Natural killer cell treated with Interleukin-12 subunit alpha and Interleukin-12 subunit beta and Interleukin-15 and Interleukin-18, amount 100 ng/mL, for 72 hours (primary cell): ENCODE data around the gene TBC1D14. TPM values are rescaled to one million over a fixed set of nuclear protein-coding genes. Genes with fewer than 3 reads are reported as not detected.
A peak's percentile ranks its signal among the peaks of the same experiment; 100 is the strongest.

Source experiments
- ATAC-seq, 2 donors: fragments of 150-1000 bp; cut with Tn5 transposase in 1 of 2; sonication (Bioruptor Pico), chemical (Tn5 transposase) in 1 of 2; 2 replicates each; pipeline ENCODE4 v1.10.0; 2021
- DNase-seq: peaks from one replicate; pipeline ENCODE4 v3.0.0; 2022; ENCODE audit warnings: low spot score
- H3K27ac Mint-ChIP-seq, 2 donors: 1 replicate in 1 of 2; 2 replicates in 1 of 2; pipeline ENCODE4 v1.8.0; 2022; ENCODE audit warnings: mixed read lengths in 2 of 2, mild to moderate bottlenecking in 1 of 2, moderate library complexity in 1 of 2
- H3K27me3 Mint-ChIP-seq, 2 donors: 1 replicate in 1 of 2; 2 replicates in 1 of 2; pipeline ENCODE4 v1.8.0; 2022; ENCODE audit warnings: mixed read lengths in 2 of 2
- H3K36me3 Mint-ChIP-seq: one replicate; pipeline ENCODE4 v1.8.0; 2022; ENCODE audit warnings: mixed read lengths
- H3K4me1 Mint-ChIP-seq, 2 donors: 1 replicate in 1 of 2; 2 replicates in 1 of 2; pipeline ENCODE4 v1.8.0; 2022; ENCODE audit warnings: low read depth in 2 of 2, mixed read lengths in 2 of 2, mild to moderate bottlenecking in 1 of 2
- H3K4me3 Mint-ChIP-seq: one replicate; pipeline ENCODE4 v1.8.0; 2022; ENCODE audit warnings: mixed read lengths
- H3K9me3 Mint-ChIP-seq: 2 replicates; pipeline ENCODE4 v1.8.0; 2022; ENCODE audit warnings: mixed read lengths
- total RNA-seq, 2 donors: library from RNA; stranded (reverse); gene quantifications; one replicate each; pipeline ENCODE4 v1.2.3, GENCODE V29; 2022

Gene TBC1D14
- total RNA-seq, 2 donors from 2014 or later = 37.3 to 56.9 TPM

- no peaks in the 10 kb centered on the region for H3K27me3 Mint-ChIP-seq
- no peak overlapping the region for H3K4me3 Mint-ChIP-seq
- no peak overlapping the region for H3K27ac Mint-ChIP-seq
- peaks cover 0 to 2% of the 10 kb centered on the region in 2 donors for H3K4me1 Mint-ChIP-seq
- H3K9me3 Mint-ChIP-seq = no peaks in the 10 kb centered on the region
- peaks cover 6% of the 10 kb centered on the region for H3K36me3 Mint-ChIP-seq
- ATAC-seq (peak; percentile 7 to 28), DNase-seq (no peak)
These were observed 124.8 kb downstream of the TBC1D14 start for GRCh38 chr4:7034262-7035081.

DNA sequence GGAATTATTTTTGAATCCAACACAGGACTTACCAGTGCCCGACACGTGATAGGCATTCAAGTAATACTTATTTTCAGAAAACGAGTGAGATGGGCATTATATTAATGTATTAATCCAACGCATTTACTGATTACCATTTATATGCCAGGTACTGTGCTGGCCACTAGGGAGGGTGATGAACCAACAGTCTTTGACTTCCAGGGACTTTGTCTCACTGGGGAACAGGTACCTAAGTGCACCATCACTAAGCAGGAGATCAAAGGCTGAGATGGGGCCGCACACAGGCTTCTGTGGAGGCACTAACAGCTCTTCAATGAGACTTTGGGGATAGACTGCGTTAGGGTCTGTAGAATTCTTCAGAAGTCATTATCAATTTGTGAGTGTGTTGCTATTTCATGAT, 127.8 kb downstream of the TBC1D14 start:
- Mint-ChIP-seq H3K4me3 (no peak overlapping the region), H3K9me3 (no peaks in the 10 kb centered on the region), H3K36me3 (no peaks in the 10 kb centered on the region), H3K27me3 (no peaks in the 10 kb centered on the region), H3K27ac (no peak overlapping the region), H3K4me1 (peaks cover 8 to 11% of the 10 kb centered on the region in 2 donors)
- DNase-seq (no peak), ATAC-seq (no peak)

DNA sequence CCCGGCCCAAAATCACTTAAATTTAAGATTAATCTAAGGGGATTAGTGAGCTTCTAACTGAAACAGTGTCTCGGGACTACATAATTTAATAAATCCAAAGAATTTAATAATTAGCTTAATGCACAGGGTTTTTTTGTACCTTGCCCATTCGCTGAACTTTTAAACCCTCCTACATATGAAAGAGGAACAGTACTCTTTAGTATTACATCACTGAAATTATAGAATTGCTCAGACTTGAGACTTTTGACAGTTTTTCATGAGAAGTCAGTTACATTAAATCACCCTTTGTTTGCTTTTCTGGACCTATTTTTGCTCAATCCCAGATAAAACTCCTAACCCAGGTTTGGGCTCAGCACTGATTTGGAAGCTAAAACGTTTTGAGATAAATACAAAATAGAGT, 131.1 kb downstream of the TBC1D14 start:
- Mint-ChIP-seq H3K27ac (no peak overlapping the region), H3K9me3 (no peaks in the 10 kb centered on the region), H3K27me3 (no peaks in the 10 kb centered on the region)

DNA sequence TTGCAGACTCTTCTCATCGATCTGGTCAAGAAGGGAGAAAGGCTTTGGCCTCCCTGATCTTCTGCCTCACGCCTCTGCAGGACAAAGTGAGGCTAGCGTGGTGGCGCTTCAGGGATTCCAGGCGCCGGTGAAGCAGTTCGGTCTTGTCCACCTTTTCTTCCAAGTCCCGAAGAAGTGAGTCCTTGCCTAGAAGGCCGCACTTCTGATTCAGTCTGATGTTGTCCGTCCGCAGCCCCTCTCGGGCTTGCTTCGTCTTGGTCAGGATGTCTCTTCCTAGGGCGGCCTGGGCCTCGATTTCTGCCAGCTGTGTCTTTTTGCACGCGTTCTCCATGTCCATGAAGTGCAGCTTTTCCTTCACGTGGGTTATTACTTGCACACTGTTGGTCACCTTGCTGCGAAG, 131.6 kb downstream of the TBC1D14 start:
- no peak for DNase-seq
- no peak overlapping the region for H3K27ac Mint-ChIP-seq
- no peaks in the 10 kb centered on the region for H3K36me3 Mint-ChIP-seq
- H3K4me3 Mint-ChIP-seq = no peak overlapping the region
- peaks cover 25 to 34% of the 10 kb centered on the region in 2 donors for H3K4me1 Mint-ChIP-seq
- H3K27me3 Mint-ChIP-seq = no peaks in the 10 kb centered on the region
- ATAC-seq = no peak
- H3K9me3 Mint-ChIP-seq = no peaks in the 10 kb centered on the region

More for the DNA sequence above, 131.1 kb downstream of the TBC1D14 start:
- no peak for ATAC-seq
- H3K36me3 Mint-ChIP-seq = no peaks in the 10 kb centered on the region
- peaks cover 24 to 32% of the 10 kb centered on the region in 2 donors for H3K4me1 Mint-ChIP-seq
- DNase-seq = no peak
- no peak overlapping the region for H3K4me3 Mint-ChIP-seq

GRCh38 chr4:7041801-7042502, 132.3 kb downstream of the TBC1D14 start:
- ATAC-seq (no peak), DNase-seq (no peak)
- Mint-ChIP-seq H3K27me3 (no peaks in the 10 kb centered on the region), H3K4me1 (peaks cover 31 to 42% of the 10 kb centered on the region in 2 donors), H3K4me3 (peak overlapping the region; percentile 84), H3K36me3 (no peaks in the 10 kb centered on the region), H3K27ac (peak overlapping the region in 1 of 2 donors; percentile 70), H3K9me3 (no peaks in the 10 kb centered on the region)

GRCh38 chr4:7042503-7043283, 133.1 kb downstream of the TBC1D14 start:
- peaks cover 38 to 47% of the 10 kb centered on the region in 2 donors for H3K4me1 Mint-ChIP-seq
- no peaks in the 10 kb centered on the region for H3K36me3 Mint-ChIP-seq
- ATAC-seq = peak; percentile 95 to 97
- peak; percentile 98 for DNase-seq
- H3K27me3 Mint-ChIP-seq = no peaks in the 10 kb centered on the region
- peak overlapping the region; percentile 70 to 80 for H3K27ac Mint-ChIP-seq
- H3K9me3 Mint-ChIP-seq = no peaks in the 10 kb centered on the region
- H3K4me3 Mint-ChIP-seq = peak overlapping the region; percentile 84

DNA sequence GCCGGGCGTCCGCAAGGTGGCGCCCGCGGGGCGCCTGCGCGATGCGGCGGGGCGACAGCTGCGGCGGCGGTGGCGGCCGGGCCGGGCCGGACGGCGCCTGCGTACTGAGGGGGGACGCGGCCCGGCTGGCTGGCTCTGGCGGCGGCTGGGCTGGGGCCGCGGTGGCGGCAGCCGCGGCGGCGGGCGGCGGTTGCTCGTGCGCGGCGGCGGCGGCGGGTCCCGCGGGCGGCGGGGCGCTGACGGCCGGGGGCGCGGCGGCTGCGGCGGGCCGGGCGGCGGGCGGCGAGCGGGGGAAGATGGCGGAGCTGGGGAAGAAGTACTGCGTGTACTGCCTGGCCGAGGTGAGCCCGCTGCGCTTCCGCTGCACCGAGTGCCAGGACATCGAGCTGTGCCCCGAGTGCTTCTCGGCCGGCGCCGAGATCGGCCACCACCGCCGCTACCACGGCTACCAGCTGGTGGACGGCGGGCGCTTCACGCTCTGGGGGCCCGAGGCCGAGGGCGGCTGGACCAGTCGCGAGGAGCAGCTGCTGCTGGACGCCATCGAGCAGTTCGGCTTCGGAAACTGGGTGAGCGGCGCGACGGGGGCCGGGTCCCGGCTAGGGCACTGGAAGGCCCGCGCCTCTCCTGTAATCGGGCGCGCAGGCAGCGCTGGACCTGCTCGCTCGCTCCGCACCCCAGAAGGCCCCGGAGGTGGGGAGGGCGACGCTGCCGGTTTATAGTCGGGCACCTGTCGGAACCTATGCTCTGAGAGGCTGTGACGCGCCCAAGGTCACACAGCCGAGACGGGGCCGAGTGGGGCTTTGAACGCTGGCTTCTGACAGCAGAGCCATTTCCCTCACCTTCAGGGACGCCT, 133.9 kb downstream of the TBC1D14 start, which contains the start of gene TADA2B:
Gene TADA2B, plus strand, starts transcription at position 89 of the 853 bp plus-strand sequence. Its CDS starts 208 bp downstream, at position 297.
- Mint-ChIP-seq H3K27me3 (no peaks in the 10 kb centered on the region), H3K9me3 (no peaks in the 10 kb centered on the region), H3K4me1 (peaks cover 38 to 47% of the 10 kb centered on the region in 2 donors), H3K27ac (peak within 1 kb of the TSS; percentile 70 to 80), H3K36me3 (no peaks in the 10 kb centered on the region), H3K4me3 (peak within 1 kb of the TSS; percentile 88)
- peak; percentile 66 to 67 for ATAC-seq
- DNase-seq = peak; percentile 73

- ATAC-seq (no peak), DNase-seq (no peak)
- H3K4me3 Mint-ChIP-seq = peak overlapping the region; percentile 88
- H3K27ac Mint-ChIP-seq = peak overlapping the region; percentile 47 to 68
- no peaks in the 10 kb centered on the region for H3K36me3 Mint-ChIP-seq
- H3K4me1 Mint-ChIP-seq = peaks cover 43 to 47% of the 10 kb centered on the region in 2 donors
- no peaks in the 10 kb centered on the region for H3K9me3 Mint-ChIP-seq
- H3K27me3 Mint-ChIP-seq = no peaks in the 10 kb centered on the region
These were observed 134.7 kb downstream of the TBC1D14 start for GRCh38 chr4:7044137-7044930.

DNA sequence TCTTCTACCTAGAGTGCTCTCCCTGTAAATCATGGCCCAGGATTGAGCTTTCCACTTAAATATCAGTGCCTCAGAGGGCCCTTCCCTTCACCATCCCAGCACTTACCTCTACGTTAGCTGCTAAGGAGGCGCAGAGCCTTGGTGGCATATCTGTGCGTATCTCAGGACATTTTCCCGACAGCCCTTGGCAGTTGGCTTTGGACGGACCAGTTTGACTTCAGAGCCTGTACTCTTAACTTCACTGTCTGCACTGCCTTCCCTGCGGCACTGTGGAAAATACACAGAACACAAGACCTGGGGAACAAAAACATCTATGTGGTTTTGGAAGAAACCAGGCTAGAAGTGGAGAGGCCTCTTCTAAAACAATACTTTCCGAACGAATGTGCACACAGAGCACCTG, 135.9 kb downstream of the TBC1D14 start:
- peak overlapping the region; percentile 88 for H3K4me3 Mint-ChIP-seq
- H3K4me1 Mint-ChIP-seq = peaks cover 46 to 47% of the 10 kb centered on the region in 2 donors
- H3K9me3 Mint-ChIP-seq = no peaks in the 10 kb centered on the region
- ATAC-seq (no peak), DNase-seq (no peak)
- no peaks in the 10 kb centered on the region for H3K36me3 Mint-ChIP-seq
- H3K27me3 Mint-ChIP-seq = no peaks in the 10 kb centered on the region
- peak overlapping the region in 1 of 2 donors; percentile 39 for H3K27ac Mint-ChIP-seq

- ATAC-seq = no peak
- no peaks in the 10 kb centered on the region for H3K9me3 Mint-ChIP-seq
- DNase-seq = no peak
- peak overlapping the region; percentile 39 to 63 for H3K27ac Mint-ChIP-seq
- H3K4me1 Mint-ChIP-seq = peaks cover 46 to 47% of the 10 kb centered on the region in 2 donors
- no peaks in the 10 kb centered on the region for H3K36me3 Mint-ChIP-seq
- peak overlapping the region; percentile 88 for H3K4me3 Mint-ChIP-seq
- no peaks in the 10 kb centered on the region for H3K27me3 Mint-ChIP-seq
These were observed 136.6 kb downstream of the TBC1D14 start for GRCh38 chr4:7045961-7046921.

- H3K4me3 Mint-ChIP-seq = no peak overlapping the region
- H3K27me3 Mint-ChIP-seq = no peaks in the 10 kb centered on the region
- peak overlapping the region in 1 of 2 donors; percentile 63 for H3K27ac Mint-ChIP-seq
- H3K36me3 Mint-ChIP-seq = no peaks in the 10 kb centered on the region
- no peak for ATAC-seq
- no peaks in the 10 kb centered on the region for H3K9me3 Mint-ChIP-seq
- DNase-seq = no peak
- peaks cover 41 to 42% of the 10 kb centered on the region in 2 donors for H3K4me1 Mint-ChIP-seq
These were observed 137.3 kb downstream of the TBC1D14 start for GRCh38 chr4:7046971-7047370.
